Spleen (tissue), 11 donors: Measurements from ENCODE around the gene IL1R2. TPM values are rescaled to one million over a fixed set of nuclear protein-coding genes. Genes with fewer than 3 reads are reported as not detected.
A peak's percentile ranks its signal among the peaks of the same experiment; 100 is the strongest.

Source experiments
- DNase-seq: peaks from one replicate; pipeline ENCODE4 v3.0.0-alpha.2; 2020
- H3K27ac ChIP-seq, 8 donors: fragments of 200-600 bp; sonication (generic) in 7 of 8; 1 replicate in 4 of 8; 2 replicates in 4 of 8; pipeline versions ENCODE4 v1.5.0 to v1.8.0; 2016 to 2021; ENCODE audit warnings: inconsistent platforms in 4 of 8, mild to moderate bottlenecking in 4 of 8, moderate library complexity in 1 of 8
- H3K27me3 ChIP-seq, 7 donors: fragments of 200-600 bp; sonication (generic) in 6 of 7; replicated peaks in 1 of 7; 1 replicate in 4 of 7; 2 replicates in 3 of 7; pipeline versions ENCODE4 v1.5.0 to v1.8.0; 2016 to 2021; ENCODE audit warnings: inconsistent platforms in 3 of 7, mild to moderate bottlenecking in 1 of 7
- H3K36me3 ChIP-seq, 6 donors: fragments of 200-600 bp; sonication (generic) in 5 of 6; 1 replicate in 4 of 6; 2 replicates in 2 of 6; pipeline versions ENCODE4 v1.5.0 to v1.8.0; 2016 to 2021; ENCODE audit warnings: inconsistent platforms in 2 of 6
- H3K4me1 ChIP-seq, 6 donors: fragments of 200-600 bp; sonication (generic) in 5 of 6; 1 replicate in 3 of 6; 2 replicates in 3 of 6; pipeline versions ENCODE4 v1.5.0 to v1.8.0; 2016 to 2021; ENCODE audit warnings: inconsistent platforms in 3 of 6
- H3K4me3 ChIP-seq, 8 donors: fragments of 200-600 bp; sonication (generic) in 7 of 8; 1 replicate in 4 of 8; 2 replicates in 4 of 8; pipeline versions ENCODE4 v1.5.0 to v1.8.0; 2016 to 2021; ENCODE audit warnings: inconsistent platforms in 4 of 8, mild to moderate bottlenecking in 4 of 8, moderate library complexity in 2 of 8
- H3K9me3 ChIP-seq, 8 donors: fragments of 200-600 bp; sonication (generic) in 7 of 8; 1 replicate in 4 of 8; 2 replicates in 4 of 8; pipeline versions ENCODE4 v1.5.0 to v1.8.0; 2016 to 2021; ENCODE audit warnings: inconsistent platforms in 4 of 8
- POLR2A ChIP-seq, 3 donors: fragments of 450-650 bp; IDR thresholded peaks; one replicate each; pipeline ENCODE4 v1.5.1; 2017; ENCODE audit warnings: antibody characterized with exemption in 3 of 3, mild to moderate bottlenecking in 1 of 3
- POLR2AphosphoS5 ChIP-seq, 3 donors: sonication (generic); formaldehyde crosslinking; IDR thresholded peaks; one replicate each; pipeline ENCODE4 v1.5.1; 2017; ENCODE audit warnings: antibody characterized with exemption in 3 of 3
- WGBS, 5 donors: extraction: QIAGEN DNeasy Blood & Tissue Kit in 3 of 5; methylation state at CpG; one replicate each; pipeline versions ENCODE4 v1.1.5 to v1.1.7; 2013 to 2018; 5-methylcytosine and 5-hydroxymethylcytosine counted together
- intact Hi-C: fragments of 100-400 bp; cut with DNase I; formaldehyde crosslinking; loops from one replicate; pipeline ENCODE4 v1.15.0; 2023; ENCODE audit warnings: low total_unique reads
- polyA plus RNA-seq, 3 donors: library from polyadenylated mRNA; stranded (reverse); fragments of 200-250 nt; gene quantifications; one replicate each; pipeline ENCODE4 v1.2.1, GENCODE V29; 2013
- total RNA-seq, 7 donors: library from RNA; depleted of rRNA in 3 of 7; stranded (reverse); fragments of >200 nt in 3 of 7; fragmentation: NEBNext Ultra II Directional in 4 of 7; extraction: Animal tissue kit (Norgen Biotek cat#: 25700) in 4 of 7; gene quantifications; one replicate each; pipeline versions ENCODE4 v1.1.0 to v1.2.1, GENCODE V29; 2016 to 2021
- TF ChIP-seq, protein P1 (sequence below), 11 experiments: fragments of 200-600 bp in 7 of 11; fragments of 450-650 bp in 4 of 11; sonication (generic) in 4 of 11; IDR thresholded peaks in 8 of 11; conservative IDR thresholded peaks in 3 of 11; 1 replicate in 7 of 11; 2 replicates in 4 of 11; pipeline versions ENCODE4 v1.4.0 to v1.8.0; 2016 to 2021; ENCODE audit warnings: antibody characterized with exemption in 11 of 11, inconsistent platforms in 4 of 11, mild to moderate bottlenecking in 1 of 11
- donor health status: healthy with polysubstance abuse.
- donor health status: DM: no; HTN: no; CAD: no; lungs with moderate emphysema.
- donor health status: DM: no; HTN: no; CAD: no.
- donor health status: Bipolar disorder and iron deficiency.
- donor health status: healthy.
- donor health status: DM: no; HTN: no; CAD: no.
- donor health status: DM: yes; HTN: yes; CAD: no.

IL1R2 gene
- total and polyA plus RNA-seq, 10 donors: 20.1 to 607 (median 116) TPM

DNA sequence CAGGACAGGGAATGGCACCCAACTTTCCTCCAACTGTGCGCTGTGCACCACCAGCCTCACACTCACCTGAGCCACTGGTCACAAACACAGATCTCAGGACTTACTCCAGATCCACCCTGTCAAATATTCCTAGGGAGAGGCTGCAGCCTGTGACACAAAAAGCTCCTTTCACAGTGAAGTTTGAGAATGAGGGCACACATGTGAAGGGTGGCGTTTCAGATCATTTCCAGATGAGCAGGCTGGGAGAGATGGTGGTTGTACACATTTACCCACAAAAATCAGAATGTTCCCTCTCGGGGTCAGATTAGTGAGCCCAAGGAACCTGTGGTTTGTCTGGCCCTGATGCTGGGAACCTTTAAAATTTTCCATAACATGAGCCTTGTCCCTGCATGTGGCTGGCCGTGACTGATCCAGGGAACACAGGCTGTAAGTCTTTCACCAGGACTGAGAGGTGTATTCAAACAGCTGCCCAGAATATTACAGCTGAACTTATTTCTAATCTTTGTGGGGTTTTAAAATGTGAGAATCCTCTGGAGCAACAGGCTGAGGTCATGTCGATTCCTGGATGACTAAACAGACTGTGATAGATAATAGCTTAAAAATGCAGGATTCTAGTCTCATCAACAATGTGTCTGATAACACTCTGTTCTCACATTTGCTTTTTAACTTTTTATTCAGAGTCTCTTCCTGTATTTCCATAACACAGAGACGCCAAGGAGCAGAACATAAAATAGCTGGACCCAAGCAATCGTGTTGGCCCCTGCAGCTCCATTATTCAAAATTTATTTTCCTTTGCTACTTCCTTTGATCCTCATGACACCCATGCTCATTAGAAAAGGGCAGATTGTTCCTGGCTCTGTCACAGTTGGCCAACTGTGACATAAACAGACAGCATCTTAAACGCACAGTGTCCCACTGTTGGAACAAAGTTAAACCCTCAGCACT, 35.5 kb downstream of the IL1R2 start:
- Histone ChIP-seq H3K27ac (peak overlapping the region in 7 of 8 donors; percentile 5 to 76 (median 54)), H3K9me3 (no peaks in the 10 kb centered on the region), H3K36me3 (peaks cover 0 to 98% (median 0%) of the 10 kb centered on the region in 6 donors), H3K4me1 (peaks cover 0 to 57% (median 14%) of the 10 kb centered on the region in 6 donors), H3K4me3 (no peak overlapping the region), H3K27me3 (peaks cover 0 to 9% (median 0%) of the 10 kb centered on the region in 7 donors)
- WGBS, 5 donors: 61 to 75% (median 70%) methylated on average over 8 of the region's 8 CpGs
- TF ChIP-seq POLR2AphosphoS5 (IDR thresholded peaks at IDR 0.05): peak in 1 of 3 donors; percentile 55
- TF ChIP-seq, protein P1, sequence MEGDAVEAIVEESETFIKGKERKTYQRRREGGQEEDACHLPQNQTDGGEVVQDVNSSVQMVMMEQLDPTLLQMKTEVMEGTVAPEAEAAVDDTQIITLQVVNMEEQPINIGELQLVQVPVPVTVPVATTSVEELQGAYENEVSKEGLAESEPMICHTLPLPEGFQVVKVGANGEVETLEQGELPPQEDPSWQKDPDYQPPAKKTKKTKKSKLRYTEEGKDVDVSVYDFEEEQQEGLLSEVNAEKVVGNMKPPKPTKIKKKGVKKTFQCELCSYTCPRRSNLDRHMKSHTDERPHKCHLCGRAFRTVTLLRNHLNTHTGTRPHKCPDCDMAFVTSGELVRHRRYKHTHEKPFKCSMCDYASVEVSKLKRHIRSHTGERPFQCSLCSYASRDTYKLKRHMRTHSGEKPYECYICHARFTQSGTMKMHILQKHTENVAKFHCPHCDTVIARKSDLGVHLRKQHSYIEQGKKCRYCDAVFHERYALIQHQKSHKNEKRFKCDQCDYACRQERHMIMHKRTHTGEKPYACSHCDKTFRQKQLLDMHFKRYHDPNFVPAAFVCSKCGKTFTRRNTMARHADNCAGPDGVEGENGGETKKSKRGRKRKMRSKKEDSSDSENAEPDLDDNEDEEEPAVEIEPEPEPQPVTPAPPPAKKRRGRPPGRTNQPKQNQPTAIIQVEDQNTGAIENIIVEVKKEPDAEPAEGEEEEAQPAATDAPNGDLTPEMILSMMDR (IDR thresholded peaks at IDR 0.05 in 8 of 11, conservative IDR thresholded peaks at IDR 0.05 in 3 of 11): no peak
- intact Hi-C loops: no loop called here
- DNase-seq: no peak

DNA sequence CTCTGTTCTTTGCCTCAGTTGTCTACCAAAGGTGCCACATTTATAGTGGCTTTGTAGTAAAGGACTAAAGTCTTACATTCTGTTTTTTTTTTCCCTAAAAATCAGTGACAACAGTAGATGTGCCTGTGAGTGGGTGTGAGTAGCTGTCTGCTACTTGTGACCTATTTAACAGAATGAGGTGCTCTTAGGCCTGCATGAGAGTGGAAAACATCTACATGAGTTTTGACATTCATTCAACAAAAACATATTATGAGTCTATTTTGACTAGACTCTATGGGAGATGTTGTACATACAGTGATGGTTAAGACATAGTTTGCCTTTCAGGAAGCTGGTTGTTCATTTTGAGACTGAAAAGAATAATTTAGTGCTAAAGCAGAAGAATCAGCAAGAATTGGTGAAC, 36.7 kb downstream of the IL1R2 start:
- Histone ChIP-seq H3K4me1 (peaks cover 7 to 65% (median 23%) of the 10 kb centered on the region in 6 donors), H3K27me3 (peaks cover 0 to 9% (median 0%) of the 10 kb centered on the region in 7 donors), H3K27ac (peak overlapping the region in 4 of 8 donors; percentile 54 to 76 (median 68)), H3K36me3 (peaks cover 0 to 86% (median 0%) of the 10 kb centered on the region in 6 donors), H3K4me3 (no peak overlapping the region), H3K9me3 (no peaks in the 10 kb centered on the region)
- TF ChIP-seq POLR2A (IDR thresholded peaks at IDR 0.05): no peak
- no peak for DNase-seq
- intact Hi-C loops: no loop called here

- TF ChIP-seq POLR2AphosphoS5 (IDR thresholded peaks at IDR 0.05) (no peak), POLR2A (IDR thresholded peaks at IDR 0.05) (no peak)
- TF ChIP-seq, protein P1 (IDR thresholded peaks at IDR 0.05 in 8 of 11, conservative IDR thresholded peaks at IDR 0.05 in 3 of 11): no peak
- Histone ChIP-seq H3K27ac (peak overlapping the region in 1 of 8 donors; percentile 76), H3K9me3 (no peaks in the 10 kb centered on the region), H3K27me3 (peaks cover 0 to 5% (median 0%) of the 10 kb centered on the region in 7 donors), H3K36me3 (peaks cover 0 to 77% (median 0%) of the 10 kb centered on the region in 6 donors), H3K4me1 (peaks cover 7 to 70% (median 31%) of the 10 kb centered on the region in 6 donors), H3K4me3 (no peak overlapping the region)
- no peak for DNase-seq
- intact Hi-C loops: no loop called here
- WGBS, 5 donors: 50 to 95% (median 87%) methylated on average over 2 of the region's 2 CpGs
Measured at GRCh38 chr2:102029405-102029804, 37.6 kb downstream of the IL1R2 start.

DNA sequence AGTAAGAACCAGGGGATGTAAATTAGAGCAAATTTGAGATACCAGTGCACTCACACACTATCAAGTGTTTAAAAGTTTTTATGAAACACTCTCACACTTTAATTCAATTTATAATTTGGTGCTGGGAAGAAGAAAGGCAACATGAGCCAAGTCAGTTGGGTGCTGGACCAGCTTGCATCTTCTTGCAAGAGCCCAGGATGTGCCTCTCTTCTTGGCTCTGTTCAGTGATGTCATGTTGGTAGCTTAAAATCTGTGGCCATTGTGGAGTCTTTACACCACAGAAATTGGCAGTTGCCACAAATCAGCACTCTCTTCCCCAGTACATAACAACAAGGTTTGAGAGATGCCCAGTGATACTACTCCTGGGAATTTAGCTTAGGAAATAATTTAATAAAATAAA, 38.2 kb downstream of the IL1R2 start:
- Histone ChIP-seq H3K36me3 (peaks cover 0 to 71% (median 0%) of the 10 kb centered on the region in 6 donors), H3K9me3 (no peaks in the 10 kb centered on the region), H3K4me1 (peaks cover 7 to 73% (median 32%) of the 10 kb centered on the region in 6 donors), H3K27ac (peak overlapping the region in 1 of 8 donors; percentile 76), H3K27me3 (peaks cover 0 to 5% (median 0%) of the 10 kb centered on the region in 7 donors), H3K4me3 (no peak overlapping the region)
- intact Hi-C loops: no loop called here
- TF ChIP-seq POLR2AphosphoS5 (IDR thresholded peaks at IDR 0.05) (peak in 1 of 3 donors; percentile 56), POLR2A (IDR thresholded peaks at IDR 0.05) (no peak)
- DNase-seq: no peak

DNA sequence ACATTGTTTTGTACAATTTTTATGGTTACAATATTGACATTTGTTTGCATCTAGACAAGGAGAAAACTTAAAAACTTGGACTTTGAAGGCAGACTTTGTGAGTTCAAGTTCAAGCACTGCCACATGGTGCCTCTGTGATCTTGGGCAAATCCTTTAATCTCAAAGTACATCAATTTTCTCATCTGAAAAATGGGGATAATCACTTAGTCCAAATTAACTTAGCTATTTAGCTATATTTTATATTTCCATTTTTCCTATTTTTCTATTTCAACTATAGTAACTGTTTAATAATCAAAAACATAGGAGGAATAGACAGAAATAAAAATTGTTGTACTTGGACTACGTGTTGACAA, 38.7 kb downstream of the IL1R2 start:
- Histone ChIP-seq H3K4me3 (no peak overlapping the region), H3K27ac (peak overlapping the region in 2 of 8 donors; percentile 3 to 76), H3K9me3 (no peaks in the 10 kb centered on the region), H3K27me3 (peaks cover 0 to 5% (median 0%) of the 10 kb centered on the region in 7 donors), H3K4me1 (peaks cover 7 to 71% (median 34%) of the 10 kb centered on the region in 6 donors), H3K36me3 (peaks cover 0 to 66% (median 0%) of the 10 kb centered on the region in 6 donors)
- intact Hi-C loops: no loop called here
- no peak for DNase-seq
- WGBS, 5 donors: 52 to 76% (median 70%) methylated on average over 1 of the region's 1 CpG
- TF ChIP-seq, protein P1 (IDR thresholded peaks at IDR 0.05 in 8 of 11, conservative IDR thresholded peaks at IDR 0.05 in 3 of 11): no peak
- TF ChIP-seq POLR2A (IDR thresholded peaks at IDR 0.05) (no peak), POLR2AphosphoS5 (IDR thresholded peaks at IDR 0.05) (no peak)
